Measurements from ENCODE around the gene RAD51D. TPM values are rescaled to one million over a fixed set of nuclear protein-coding genes. Genes with fewer than 3 reads are reported as not detected.

The RAD51D gene
- polyA plus RNA-seq, 1 donor (not counting 4 experiments of a cell fraction or from before 2014, with no cell fraction given) = 4.9 TPM

- TF ChIP-seq CTCF (optimal IDR thresholded peaks at IDR 0.05 in 1 of 3, IDR thresholded peaks at IDR 0.05 in 1 of 3, conservative IDR thresholded peaks at IDR 0.05 in 1 of 3; ENCODE audit: extremely low read depth in 1 of 3, insufficient read depth in 2 of 3, low read length in 3 of 3) (no peak), EZH2 (IDR thresholded peaks at IDR 0.05; ENCODE audit: low read length) (no peak)
- H3K79me2 ChIP-seq (ENCODE audit: control insufficient read depth, insufficient read depth, low read length) = no peaks in the 10 kb centered on the region
- DNase-seq (ENCODE audit: low read depth, low spot score) (no peak), FAIRE-seq (no peak)
- dilution Hi-C loops (cut with MboI; ENCODE audit: extremely low pct_ligation_motif_present, low sequenced_read_pairs) = no loop called here
- no peak overlapping the region for H3K4me2 ChIP-seq (ENCODE audit: control insufficient read depth, extremely low read depth, insufficient read depth, low read depth, low read length)
- H4K20me1 ChIP-seq (ENCODE audit: control insufficient read depth, extremely low read depth, insufficient read depth, low read length) = no peaks in the 10 kb centered on the region
- no peak overlapping the region for H2AFZ ChIP-seq (ENCODE audit: control insufficient read depth, low read length)
- no peak overlapping the region for H3K9ac ChIP-seq (ENCODE audit: control insufficient read depth, extremely low read depth, insufficient read depth, low read length)
- H3K4me1 ChIP-seq (ENCODE audit: control insufficient read depth, extremely low read depth, insufficient read depth, low read length) = peaks cover 37% of the 10 kb centered on the region
- no peaks in the 10 kb centered on the region for H3K9me1 ChIP-seq (ENCODE audit: control insufficient read depth, extremely low read depth, insufficient read depth, low read length)
- H3K27ac ChIP-seq (ENCODE audit: control insufficient read depth, insufficient read depth, low read length) = no peak overlapping the region
- no peak overlapping the region for H3K4me3 ChIP-seq (ENCODE audit: control insufficient read depth in 2 of 3, extremely low read depth in 1 of 3, insufficient read depth in 2 of 3, low read depth in 1 of 3, low read length in 3 of 3)
- H3K27me3 ChIP-seq (ENCODE audit: control insufficient read depth, extremely low read depth, insufficient read depth, low read length) = no peaks in the 10 kb centered on the region
- H3K36me3 ChIP-seq (ENCODE audit: control insufficient read depth in 2 of 2, extremely low read depth in 1 of 2, insufficient read depth in 2 of 2, low read length in 2 of 2) = no peaks in the 10 kb centered on the region
- no peaks in the 10 kb centered on the region for H3K9me3 ChIP-seq (ENCODE audit: control insufficient read depth, low read depth, low read length)
These were observed 45.1 kb upstream of the RAD51D start for GRCh38 chr17:35164716-35165115.

- no peak for DNase-seq (ENCODE audit: low read depth, low spot score)
- Histone ChIP-seq H3K27ac (ENCODE audit: control insufficient read depth, insufficient read depth, low read length) (no peak overlapping the region), H4K20me1 (ENCODE audit: control insufficient read depth, extremely low read depth, insufficient read depth, low read length) (no peaks in the 10 kb centered on the region), H3K79me2 (ENCODE audit: control insufficient read depth, insufficient read depth, low read length) (no peaks in the 10 kb centered on the region), H3K4me3 (ENCODE audit: control insufficient read depth in 2 of 3, extremely low read depth in 1 of 3, insufficient read depth in 2 of 3, low read depth in 1 of 3, low read length in 3 of 3) (no peak overlapping the region), H3K9me1 (ENCODE audit: control insufficient read depth, extremely low read depth, insufficient read depth, low read length) (no peaks in the 10 kb centered on the region), H3K4me2 (ENCODE audit: control insufficient read depth, extremely low read depth, insufficient read depth, low read depth, low read length) (no peak overlapping the region), H3K4me1 (ENCODE audit: control insufficient read depth, extremely low read depth, insufficient read depth, low read length) (peaks cover 44% of the 10 kb centered on the region), H2AFZ (ENCODE audit: control insufficient read depth, low read length) (no peak overlapping the region), H3K9me3 (ENCODE audit: control insufficient read depth, low read depth, low read length) (no peaks in the 10 kb centered on the region), H3K9ac (ENCODE audit: control insufficient read depth, extremely low read depth, insufficient read depth, low read length) (no peak overlapping the region), H3K27me3 (ENCODE audit: control insufficient read depth, extremely low read depth, insufficient read depth, low read length) (no peaks in the 10 kb centered on the region), H3K36me3 (ENCODE audit: control insufficient read depth in 2 of 2, extremely low read depth in 1 of 2, insufficient read depth in 2 of 2, low read length in 2 of 2) (no peaks in the 10 kb centered on the region)
- TF ChIP-seq CTCF (optimal IDR thresholded peaks at IDR 0.05 in 1 of 3, IDR thresholded peaks at IDR 0.05 in 1 of 3, conservative IDR thresholded peaks at IDR 0.05 in 1 of 3; ENCODE audit: extremely low read depth in 1 of 3, insufficient read depth in 2 of 3, low read length in 3 of 3) = no peak
- no peak for TF ChIP-seq EZH2 (IDR thresholded peaks at IDR 0.05; ENCODE audit: low read length)
- FAIRE-seq = no peak
- dilution Hi-C loops (cut with MboI; ENCODE audit: extremely low pct_ligation_motif_present, low sequenced_read_pairs) = no loop called here
These were observed 44.2 kb upstream of the RAD51D start for GRCh38 chr17:35163886-35164285.

Data from keratinocyte (primary cell).